Fibroblast of mammary gland (primary cell): ENCODE results near the gene AKAP17A.
A peak's percentile ranks its signal among the peaks of the same experiment; 100 is the strongest.

Experiments
- DNase-seq: peaks from one replicate; pipeline ENCODE4 v3.0.0-alpha.2; 2010; ENCODE audit warnings: low read depth
- H3K4me3 ChIP-seq: 2 replicates; pipeline ENCODE4 v1.5.1; 2011; ENCODE audit warnings: low read depth, mild to moderate bottlenecking, low read length, moderate library complexity; ENCODE audit not compliant: control insufficient read depth
- CTCF ChIP-seq: conservative IDR thresholded peaks from 2 replicates; pipeline ENCODE4 v1.5.1; 2011; ENCODE audit warnings: low read depth, low read length, inconsistent platforms; ENCODE audit not compliant: control insufficient read depth, insufficient read depth

AKAP17A gene

GRCh38 chrX:1587161-1587560 lies 4.2 kb upstream of the AKAP17A start:
- TF ChIP-seq CTCF = no peak
- no peak for DNase-seq
- no peak overlapping the region for H3K4me3 ChIP-seq

DNA sequence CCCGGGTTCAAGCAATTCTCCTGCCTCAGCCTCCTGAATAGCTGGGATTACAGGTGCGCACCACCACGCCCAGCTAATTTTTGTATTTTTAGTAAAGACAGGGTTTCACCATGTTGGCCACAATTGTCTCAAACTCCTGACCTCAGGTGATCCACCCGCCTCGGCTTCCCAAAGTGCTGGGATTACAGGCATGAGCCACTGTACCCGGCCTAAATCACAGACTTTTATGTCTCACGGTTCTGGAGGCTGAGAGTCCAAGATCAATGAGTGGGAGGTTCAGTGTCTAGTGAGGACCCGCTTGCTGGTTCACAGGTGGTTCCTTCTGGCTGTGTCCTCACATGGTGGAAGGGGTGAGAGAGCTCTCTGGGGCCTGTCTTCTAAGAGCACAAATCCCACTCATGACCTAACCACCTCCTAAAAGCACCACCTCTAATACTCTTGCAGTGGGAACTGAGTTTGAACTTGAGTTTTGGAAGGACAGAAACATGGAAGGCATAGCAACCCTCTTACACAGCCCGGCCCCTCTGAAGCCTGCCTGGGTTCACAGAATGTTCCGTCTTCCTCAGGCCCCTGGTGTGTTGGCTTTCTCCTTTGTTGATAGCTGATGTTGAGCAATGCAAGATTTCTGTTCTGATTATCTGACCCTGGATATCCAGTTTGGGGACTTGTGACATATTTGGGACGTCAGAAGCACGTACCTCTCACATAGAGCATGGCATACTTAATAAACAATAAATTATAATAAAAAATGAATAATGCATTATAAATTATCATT lies 1.9 kb upstream of the AKAP17A start:
- no peak overlapping the region for H3K4me3 ChIP-seq
- no peak for TF ChIP-seq CTCF

DNA sequence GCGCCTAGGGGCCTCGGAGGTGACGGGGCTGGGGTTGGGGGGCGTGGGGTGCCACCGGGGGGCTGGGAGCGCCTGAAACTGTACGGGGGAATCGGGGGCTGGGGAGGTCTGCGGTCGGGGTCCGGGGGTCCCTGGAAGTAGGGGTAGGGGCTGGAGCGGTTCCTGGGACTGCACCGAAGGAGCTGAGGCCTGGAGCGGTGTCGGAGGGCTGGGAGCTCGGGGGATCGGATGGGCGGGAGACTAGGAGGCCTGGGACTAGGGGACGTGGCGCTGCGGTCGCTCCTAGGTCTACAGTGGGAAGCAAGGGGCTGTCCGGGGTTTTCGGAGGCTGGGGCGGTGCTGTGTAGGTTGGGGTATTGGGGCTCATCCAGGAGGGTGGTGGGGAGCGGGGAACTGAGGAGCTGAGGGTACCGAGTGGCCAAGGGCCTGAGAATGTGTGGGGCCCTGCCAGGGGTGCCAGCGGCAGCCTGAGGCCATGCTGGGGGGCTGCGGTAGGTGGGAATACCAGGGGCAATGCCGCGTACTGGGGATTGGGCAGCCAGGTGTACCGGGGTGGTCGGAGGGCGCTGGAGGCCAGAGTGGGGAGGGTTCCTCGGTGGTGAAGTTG lies 562 bp downstream of the AKAP17A start:
- no peak for TF ChIP-seq CTCF
- DNase-seq = no peak
- peak overlapping the region; percentile 82 for H3K4me3 ChIP-seq

More for the DNA sequence above, 1.9 kb upstream of the AKAP17A start:
- no peak for DNase-seq

DNA sequence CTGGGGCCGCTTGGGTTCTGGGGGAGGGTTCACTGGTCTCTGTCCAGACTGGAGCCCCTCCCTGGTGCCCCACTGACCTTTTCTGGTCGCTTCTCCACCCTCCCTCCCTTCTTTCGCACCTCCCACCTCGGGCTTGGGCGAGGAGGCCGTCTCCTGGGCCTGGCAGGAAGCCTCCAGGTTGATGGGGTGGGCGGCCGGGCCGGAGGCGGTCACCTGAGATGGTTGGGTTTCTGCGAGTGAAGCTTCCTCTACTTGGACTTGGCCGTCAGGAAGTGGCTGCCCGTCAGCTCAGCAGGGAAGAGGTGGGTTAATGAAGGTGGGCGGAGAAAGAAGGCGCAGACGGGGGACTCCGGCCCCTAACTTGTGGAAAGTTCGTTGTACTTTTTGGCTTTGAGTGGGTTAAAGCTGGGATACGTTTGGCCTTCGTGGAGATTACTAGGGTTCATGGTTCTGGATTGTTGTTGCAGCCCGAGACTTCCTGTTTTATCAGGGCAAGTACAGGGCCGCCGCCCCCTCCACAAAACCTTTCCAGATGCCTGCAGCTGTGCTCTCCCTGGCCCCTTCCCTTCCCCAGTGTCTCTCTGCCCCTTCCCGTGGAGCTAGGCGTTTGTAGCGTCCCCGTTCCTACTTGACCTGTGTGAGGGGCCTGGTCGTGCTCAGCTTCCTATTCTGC lies 1.2 kb downstream of the AKAP17A start:
- no peak for TF ChIP-seq CTCF
- peak overlapping the region; percentile 82 for H3K4me3 ChIP-seq
- peak; percentile 24 for DNase-seq

GRCh38 chrX:1593286-1594271 lies 2.2 kb downstream of the AKAP17A start:
- peak overlapping the region; percentile 82 for H3K4me3 ChIP-seq
- no peak for DNase-seq
- TF ChIP-seq CTCF = no peak

- DNase-seq = no peak
- TF ChIP-seq CTCF = no peak
- no peak overlapping the region for H3K4me3 ChIP-seq
Measured at GRCh38 chrX:1595711-1596060, 4.3 kb downstream of the AKAP17A start.
